ENCODE data around the gene ACOXL.

Gene ACOXL

DNA sequence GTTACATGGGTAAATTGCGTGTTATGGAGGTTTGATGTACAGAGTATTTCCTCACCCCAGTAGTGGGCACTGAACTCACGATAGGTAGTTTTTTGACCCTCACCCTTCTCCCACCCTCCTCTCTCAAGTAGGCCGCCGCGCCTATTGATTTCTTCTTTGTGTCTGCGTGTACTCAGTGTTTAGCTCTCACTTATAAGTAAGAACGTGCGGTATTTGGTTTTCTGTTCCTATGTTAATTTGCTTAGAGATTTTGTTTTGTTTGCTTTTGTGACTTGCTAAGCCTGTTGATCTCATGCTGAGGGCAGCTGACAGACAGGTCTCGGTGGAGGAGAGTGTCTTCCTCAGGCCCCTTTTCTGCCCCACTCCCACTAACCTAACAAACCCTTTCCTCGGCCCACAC, 36.2 kb downstream of the ACOXL start:
- H3K4me3 ChIP-seq (ENCODE audit: low read depth, low read length): no peak overlapping the region
- H3K4me1 ChIP-seq (ENCODE audit: control insufficient read depth, insufficient read depth, low read length): peaks cover 12% of the 10 kb centered on the region
- TF ChIP-seq ZSCAN23 (tag by site-specific recombination; IDR thresholded peaks at IDR 0.05) (no peak), ZNF132 (tag by site-specific recombination; IDR thresholded peaks at IDR 0.05; ENCODE audit: borderline replicate concordance) (no peak), ZNF248 (tag by site-specific recombination; IDR thresholded peaks at IDR 0.05) (no peak), ZNF37A (tag by site-specific recombination; IDR thresholded peaks at IDR 0.05) (no peak), ZFP69B (tag by site-specific recombination; IDR thresholded peaks at IDR 0.05) (no peak), ZNF169 (tag by site-specific recombination; IDR thresholded peaks at IDR 0.05) (no peak), BCL11A (tag by site-specific recombination; IDR thresholded peaks at IDR 0.05; ENCODE audit: low read depth) (no peak), ZNF837 (tag by site-specific recombination; IDR thresholded peaks at IDR 0.05) (no peak), ZNF501 (tag by site-specific recombination; IDR thresholded peaks at IDR 0.05) (no peak), ZNF354C (tag by site-specific recombination; IDR thresholded peaks at IDR 0.05; ENCODE audit: borderline replicate concordance, low read depth) (no peak), ZNF292 (tag by site-specific recombination; IDR thresholded peaks at IDR 0.05; ENCODE audit: borderline replicate concordance, low read depth) (no peak), ZFHX2 (tag by site-specific recombination; conservative IDR thresholded peaks at IDR 0.05) (no peak), ZNF658 (tag by site-specific recombination; IDR thresholded peaks at IDR 0.05) (no peak), ZNF843 (tag by site-specific recombination; IDR thresholded peaks at IDR 0.05) (no peak), ZNF555 (tag by site-specific recombination; conservative IDR thresholded peaks at IDR 0.05) (no peak), ZNF747 (tag by site-specific recombination; IDR thresholded peaks at IDR 0.05) (no peak)
- TF ChIP-seq, protein P1, sequence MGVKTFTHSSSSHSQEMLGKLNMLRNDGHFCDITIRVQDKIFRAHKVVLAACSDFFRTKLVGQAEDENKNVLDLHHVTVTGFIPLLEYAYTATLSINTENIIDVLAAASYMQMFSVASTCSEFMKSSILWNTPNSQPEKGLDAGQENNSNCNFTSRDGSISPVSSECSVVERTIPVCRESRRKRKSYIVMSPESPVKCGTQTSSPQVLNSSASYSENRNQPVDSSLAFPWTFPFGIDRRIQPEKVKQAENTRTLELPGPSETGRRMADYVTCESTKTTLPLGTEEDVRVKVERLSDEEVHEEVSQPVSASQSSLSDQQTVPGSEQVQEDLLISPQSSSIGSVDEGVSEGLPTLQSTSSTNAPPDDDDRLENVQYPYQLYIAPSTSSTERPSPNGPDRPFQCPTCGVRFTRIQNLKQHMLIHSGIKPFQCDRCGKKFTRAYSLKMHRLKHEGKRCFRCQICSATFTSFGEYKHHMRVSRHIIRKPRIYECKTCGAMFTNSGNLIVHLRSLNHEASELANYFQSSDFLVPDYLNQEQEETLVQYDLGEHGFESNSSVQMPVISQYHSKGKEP (tag by site-specific recombination; IDR thresholded peaks at IDR 0.05): no peak
- TF ChIP-seq, protein P2, sequence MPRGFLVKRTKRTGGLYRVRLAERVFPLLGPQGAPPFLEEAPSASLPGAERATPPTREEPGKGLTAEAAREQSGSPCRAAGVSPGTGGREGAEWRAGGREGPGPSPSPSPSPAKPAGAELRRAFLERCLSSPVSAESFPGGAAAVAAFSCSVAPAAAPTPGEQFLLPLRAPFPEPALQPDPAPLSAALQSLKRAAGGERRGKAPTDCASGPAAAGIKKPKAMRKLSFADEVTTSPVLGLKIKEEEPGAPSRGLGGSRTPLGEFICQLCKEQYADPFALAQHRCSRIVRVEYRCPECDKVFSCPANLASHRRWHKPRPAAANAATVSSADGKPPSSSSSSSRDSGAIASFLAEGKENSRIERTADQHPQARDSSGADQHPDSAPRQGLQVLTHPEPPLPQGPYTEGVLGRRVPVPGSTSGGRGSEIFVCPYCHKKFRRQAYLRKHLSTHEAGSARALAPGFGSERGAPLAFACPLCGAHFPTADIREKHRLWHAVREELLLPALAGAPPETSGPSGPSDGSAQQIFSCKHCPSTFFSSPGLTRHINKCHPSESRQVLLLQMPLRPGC (tag by site-specific recombination; IDR thresholded peaks at IDR 0.05): no peak
- H3K36me3 ChIP-seq (ENCODE audit: control insufficient read depth in 2 of 2, insufficient read depth in 1 of 2, low read length in 2 of 2): no peaks in the 10 kb centered on the region
- CTCF ChIA-PET: interaction anchor here (1.4 kb wide), 1 partner anchor 14 kb away, joined by 4 read pairs; no protein-coding TSS in a partner anchor
- no peak overlapping the region for H3K27ac ChIP-seq (ENCODE audit: extremely low read depth, low read depth, low read length)
- POLR2A ChIA-PET: no interaction called here
- H3K9me3 ChIP-seq (ENCODE audit: control insufficient read depth, insufficient read depth, low read depth, low read length): no peaks in the 10 kb centered on the region

DNA sequence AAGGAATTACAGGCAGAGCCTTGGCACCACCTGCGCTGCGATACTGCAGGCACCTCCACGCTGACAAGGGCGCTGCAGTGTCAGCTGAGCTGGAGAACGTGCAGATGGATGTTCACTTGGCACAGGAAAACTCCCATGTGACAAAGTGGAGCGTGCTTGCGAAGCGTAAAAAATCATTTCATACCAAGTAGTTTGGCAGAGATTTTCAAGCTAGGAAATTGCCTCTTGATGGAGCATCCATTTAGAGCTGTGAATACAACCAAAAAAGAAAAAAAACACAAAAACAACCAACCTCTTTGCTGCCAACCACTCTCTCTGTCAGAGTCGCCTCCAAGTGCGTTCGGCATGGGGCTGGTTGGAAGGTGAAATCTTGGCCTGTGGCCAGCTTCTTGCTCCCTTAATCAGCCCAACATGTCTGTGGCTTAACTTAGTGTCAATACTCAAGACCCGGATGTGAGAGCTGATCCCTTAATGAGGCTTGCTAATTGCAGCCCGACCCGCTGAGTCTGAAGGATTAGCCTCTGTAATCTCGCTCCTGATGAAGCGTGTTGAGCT, 38.1 kb downstream of the ACOXL start:
- Histone ChIP-seq H3K4me1 (ENCODE audit: control insufficient read depth, insufficient read depth, low read length) (peaks cover 12% of the 10 kb centered on the region), H3K27ac (ENCODE audit: extremely low read depth, low read depth, low read length) (no peak overlapping the region), H3K4me3 (ENCODE audit: low read depth, low read length) (no peak overlapping the region), H3K36me3 (ENCODE audit: control insufficient read depth in 2 of 2, insufficient read depth in 1 of 2, low read length in 2 of 2) (no peaks in the 10 kb centered on the region), H3K9me3 (ENCODE audit: control insufficient read depth, insufficient read depth, low read depth, low read length) (no peaks in the 10 kb centered on the region)
- POLR2A ChIA-PET: interaction anchor here (1.7 kb wide), 1 partner anchor 92 kb away, joined by 5 read pairs; the partner anchor contains the start of gene BUB1
- CTCF ChIA-PET: no interaction called here
- peak; percentile 39; the same call in 1 of the 2 replicates for TF ChIP-seq GLIS1 (tag by site-specific recombination; IDR thresholded peaks at IDR 0.05)
- no peak for TF ChIP-seq ZFP3 (tag by site-specific recombination; IDR thresholded peaks at IDR 0.05; ENCODE audit: low read depth)
- TF ChIP-seq ZBTB17 (tag by site-specific recombination; IDR thresholded peaks at IDR 0.05): peak; percentile 67
- TF ChIP-seq OSR2 (tag by site-specific recombination; IDR thresholded peaks at IDR 0.05): peak; percentile 18; the same call in 1 of the 2 replicates
- no peak for TF ChIP-seq ZNF433 (tag by site-specific recombination; IDR thresholded peaks at IDR 0.05; ENCODE audit: low read depth)
- TF ChIP-seq TRIM28 (IDR thresholded peaks at IDR 0.05; ENCODE audit: borderline replicate concordance, low read length): peak; percentile 31; the same call in 1 of the 2 replicates
- 0 out of 2 replicates have a peak, but pooled peaks have one; percentile 57 for TF ChIP-seq ZNF501 (tag by site-specific recombination; IDR thresholded peaks at IDR 0.05)
- TF ChIP-seq, protein P3, sequence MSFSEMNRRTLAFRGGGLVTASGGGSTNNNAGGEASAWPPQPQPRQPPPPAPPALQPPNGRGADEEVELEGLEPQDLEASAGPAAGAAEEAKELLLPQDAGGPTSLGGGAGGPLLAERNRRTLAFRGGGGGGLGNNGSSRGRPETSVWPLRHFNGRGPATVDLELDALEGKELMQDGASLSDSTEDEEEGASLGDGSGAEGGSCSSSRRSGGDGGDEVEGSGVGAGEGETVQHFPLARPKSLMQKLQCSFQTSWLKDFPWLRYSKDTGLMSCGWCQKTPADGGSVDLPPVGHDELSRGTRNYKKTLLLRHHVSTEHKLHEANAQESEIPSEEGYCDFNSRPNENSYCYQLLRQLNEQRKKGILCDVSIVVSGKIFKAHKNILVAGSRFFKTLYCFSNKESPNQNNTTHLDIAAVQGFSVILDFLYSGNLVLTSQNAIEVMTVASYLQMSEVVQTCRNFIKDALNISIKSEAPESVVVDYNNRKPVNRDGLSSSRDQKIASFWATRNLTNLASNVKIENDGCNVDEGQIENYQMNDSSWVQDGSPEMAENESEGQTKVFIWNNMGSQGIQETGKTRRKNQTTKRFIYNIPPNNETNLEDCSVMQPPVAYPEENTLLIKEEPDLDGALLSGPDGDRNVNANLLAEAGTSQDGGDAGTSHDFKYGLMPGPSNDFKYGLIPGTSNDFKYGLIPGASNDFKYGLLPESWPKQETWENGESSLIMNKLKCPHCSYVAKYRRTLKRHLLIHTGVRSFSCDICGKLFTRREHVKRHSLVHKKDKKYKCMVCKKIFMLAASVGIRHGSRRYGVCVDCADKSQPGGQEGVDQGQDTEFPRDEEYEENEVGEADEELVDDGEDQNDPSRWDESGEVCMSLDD (tag by site-specific recombination; IDR thresholded peaks at IDR 0.05): no peak
- no peak for TF ChIP-seq GLI4 (tag by site-specific recombination; IDR thresholded peaks at IDR 0.05)
- no peak for TF ChIP-seq ZNF510 (tag by site-specific recombination; IDR thresholded peaks at IDR 0.05; ENCODE audit: insufficient replicate concordance)
- no peak for TF ChIP-seq ZNF394 (tag by site-specific recombination; IDR thresholded peaks at IDR 0.05; ENCODE audit: borderline replicate concordance)
- TF ChIP-seq ZSCAN16 (tag by site-specific recombination; IDR thresholded peaks at IDR 0.05): no peak
- no peak for TF ChIP-seq ZNF621 (tag by site-specific recombination; IDR thresholded peaks at IDR 0.05)
- TF ChIP-seq ZNF843 (tag by site-specific recombination; IDR thresholded peaks at IDR 0.05): peak; percentile 38; the same call in 1 of the 2 replicates

Measured in HEK293 (cell line).